Measurements from ENCODE around the gene KIAA1586.
"Not testable (repeated sequence)": the region's sequence is repeated elsewhere in the genome, so short reads cannot be mapped to it uniquely, and the experiment has no call there.

KIAA1586 gene, protein sequence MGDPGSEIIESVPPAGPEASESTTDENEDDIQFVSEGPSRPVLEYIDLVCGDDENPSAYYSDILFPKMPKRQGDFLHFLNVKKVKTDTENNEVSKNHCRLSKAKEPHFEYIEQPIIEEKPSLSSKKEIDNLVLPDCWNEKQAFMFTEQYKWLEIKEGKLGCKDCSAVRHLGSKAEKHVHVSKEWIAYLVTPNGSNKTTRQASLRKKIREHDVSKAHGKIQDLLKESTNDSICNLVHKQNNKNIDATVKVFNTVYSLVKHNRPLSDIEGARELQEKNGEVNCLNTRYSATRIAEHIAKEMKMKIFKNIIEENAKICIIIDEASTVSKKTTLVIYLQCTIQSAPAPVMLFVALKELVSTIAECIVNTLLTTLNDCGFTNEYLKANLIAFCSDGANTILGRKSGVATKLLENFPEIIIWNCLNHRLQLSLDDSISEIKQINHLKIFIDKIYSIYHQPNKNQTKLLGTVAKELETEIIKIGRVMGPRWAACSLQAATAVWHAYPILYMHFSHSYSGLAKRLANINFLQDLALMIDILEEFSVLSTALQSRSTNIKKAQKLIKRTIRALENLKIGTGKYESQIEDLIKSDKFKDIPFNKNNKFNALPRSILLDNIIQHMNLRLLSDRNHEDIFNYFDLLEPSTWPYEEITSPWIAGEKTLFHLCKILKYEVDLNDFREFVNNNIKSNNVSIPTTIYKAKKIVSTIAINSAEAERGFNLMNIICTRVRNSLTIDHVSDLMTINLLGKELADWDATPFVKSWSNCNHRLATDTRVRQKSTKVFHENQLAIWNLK

DNA sequence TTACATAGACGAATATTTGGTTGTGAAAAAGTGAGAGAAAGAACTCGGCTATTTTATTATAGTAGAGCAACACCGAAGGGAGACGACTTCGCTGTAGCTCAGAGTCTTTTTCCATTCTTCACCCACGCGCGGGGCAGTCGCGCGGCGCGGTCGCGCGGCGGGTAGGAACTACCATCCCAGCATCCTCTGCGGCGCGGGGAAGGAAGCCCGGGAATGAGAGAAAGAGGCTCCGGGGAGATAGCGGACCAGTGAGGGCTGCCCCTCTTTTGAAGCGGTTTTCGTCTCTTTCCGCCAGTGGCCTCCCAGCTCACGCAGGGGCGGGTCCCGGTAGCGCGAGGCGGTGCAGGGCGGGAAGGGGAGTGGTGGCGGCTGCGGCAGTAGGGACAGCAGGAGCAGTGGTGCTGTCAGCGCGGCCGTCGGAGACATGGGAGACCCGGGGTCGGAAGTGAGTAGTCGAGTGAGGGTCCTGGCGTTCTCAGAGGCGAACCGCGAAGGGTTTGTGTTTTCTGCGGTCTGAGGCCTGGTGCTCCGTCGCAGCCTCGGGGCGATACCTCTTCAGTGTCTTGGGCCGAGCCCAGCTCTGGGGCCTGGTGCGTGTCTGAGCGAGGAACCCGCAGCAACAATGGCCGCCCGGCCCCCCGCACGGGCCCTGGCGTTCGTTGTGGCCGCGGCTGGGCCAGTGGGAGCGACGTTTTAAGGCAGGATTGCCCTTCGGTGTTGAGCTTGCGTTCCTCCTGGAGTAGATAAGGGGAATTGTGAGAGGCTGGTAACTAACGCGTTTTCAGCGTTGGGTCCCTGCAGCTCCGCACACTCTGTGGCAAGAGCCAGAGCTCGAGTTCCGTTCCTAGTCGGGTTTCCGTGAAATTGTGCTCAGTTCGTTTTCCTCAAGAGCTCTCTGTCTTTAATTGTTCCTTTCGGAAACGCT, at the start of gene KIAA1586:
Gene KIAA1586 (plus strand): TSS at position 362 of the 925 bp plus-strand sequence. CDS start 63 bp downstream, at position 425.
- not testable (repeated sequence) for H3K27me3 ChIP-seq (ENCODE audit: insufficient read depth, low read length, poor library complexity, severe bottlenecking); H3F3A ChIP-seq (ENCODE audit: low read depth); H3K9me2 ChIP-seq (replicated peaks; ENCODE audit: low read depth, low read length); H3K9me3 ChIP-seq (ENCODE audit: insufficient read depth, low read depth, low read length)
- Histone ChIP-seq H3K4me1 (ENCODE audit: insufficient read depth, low read length, poor library complexity, severe bottlenecking) (peaks cover 34% of the 10 kb centered on the region), H3K9ac (ENCODE audit: low read depth, low read length, poor library complexity, severe bottlenecking) (peak within 1 kb of the TSS; percentile 71), H3K4me2 (ENCODE audit: low read depth, low read length, poor library complexity, severe bottlenecking) (peak within 1 kb of the TSS; percentile 72), H2AFZ (ENCODE audit: low read length) (peak within 1 kb of the TSS; percentile 79), H3K79me2 (ENCODE audit: insufficient read depth, low read length) (peaks cover 39% of the 10 kb centered on the region), H3K36me3 (ENCODE audit: insufficient read depth, low read length) (peaks cover 14% of the 10 kb centered on the region), H4K20me1 (ENCODE audit: insufficient read depth, low read length, poor library complexity, severe bottlenecking) (peaks cover 32% of the 10 kb centered on the region), H3K4me3 (ENCODE audit: low read length, poor library complexity, severe bottlenecking) (peak within 1 kb of the TSS; percentile 74)

DNA sequence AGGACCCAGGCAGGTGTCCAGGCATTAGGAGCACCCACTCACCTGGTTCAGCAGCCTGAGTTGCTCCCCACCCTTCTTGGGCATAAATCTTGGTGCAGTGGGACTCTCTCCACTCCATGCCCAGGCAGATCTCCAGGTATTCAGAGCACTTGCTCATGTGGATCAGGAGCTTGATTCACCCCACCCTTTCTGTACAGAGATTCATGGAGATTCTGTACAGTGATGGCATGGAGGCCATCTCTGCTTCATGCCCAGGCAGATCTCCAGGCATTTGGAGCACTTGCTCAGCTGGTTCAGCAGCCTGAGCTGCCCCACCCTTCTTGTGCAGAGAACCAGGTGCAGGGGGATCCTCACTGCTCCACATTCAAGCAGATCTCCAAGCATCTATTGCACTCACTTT, 47.4 kb upstream of the KIAA1586 start:
- TF ChIP-seq, protein P1, sequence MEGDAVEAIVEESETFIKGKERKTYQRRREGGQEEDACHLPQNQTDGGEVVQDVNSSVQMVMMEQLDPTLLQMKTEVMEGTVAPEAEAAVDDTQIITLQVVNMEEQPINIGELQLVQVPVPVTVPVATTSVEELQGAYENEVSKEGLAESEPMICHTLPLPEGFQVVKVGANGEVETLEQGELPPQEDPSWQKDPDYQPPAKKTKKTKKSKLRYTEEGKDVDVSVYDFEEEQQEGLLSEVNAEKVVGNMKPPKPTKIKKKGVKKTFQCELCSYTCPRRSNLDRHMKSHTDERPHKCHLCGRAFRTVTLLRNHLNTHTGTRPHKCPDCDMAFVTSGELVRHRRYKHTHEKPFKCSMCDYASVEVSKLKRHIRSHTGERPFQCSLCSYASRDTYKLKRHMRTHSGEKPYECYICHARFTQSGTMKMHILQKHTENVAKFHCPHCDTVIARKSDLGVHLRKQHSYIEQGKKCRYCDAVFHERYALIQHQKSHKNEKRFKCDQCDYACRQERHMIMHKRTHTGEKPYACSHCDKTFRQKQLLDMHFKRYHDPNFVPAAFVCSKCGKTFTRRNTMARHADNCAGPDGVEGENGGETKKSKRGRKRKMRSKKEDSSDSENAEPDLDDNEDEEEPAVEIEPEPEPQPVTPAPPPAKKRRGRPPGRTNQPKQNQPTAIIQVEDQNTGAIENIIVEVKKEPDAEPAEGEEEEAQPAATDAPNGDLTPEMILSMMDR (conservative IDR thresholded peaks at IDR 0.05; ENCODE audit: low read length), result no peak
- TF ChIP-seq EZH2phosphoT487 (IDR thresholded peaks at IDR 0.05; ENCODE audit: borderline replicate concordance), result no peak
- Histone ChIP-seq H2AFZ (ENCODE audit: low read length) (no peak overlapping the region), H3K27me3 (ENCODE audit: insufficient read depth, low read length, poor library complexity, severe bottlenecking) (no peaks in the 10 kb centered on the region), H3K9me3 (ENCODE audit: insufficient read depth, low read depth, low read length) (peaks cover 4% of the 10 kb centered on the region; the same call in 1 of the 2 replicates), H3K79me2 (ENCODE audit: insufficient read depth, low read length) (no peaks in the 10 kb centered on the region), H3K4me2 (ENCODE audit: low read depth, low read length, poor library complexity, severe bottlenecking) (no peak overlapping the region), H3K4me3 (ENCODE audit: low read length, poor library complexity, severe bottlenecking) (no peak overlapping the region), H4K20me1 (ENCODE audit: insufficient read depth, low read length, poor library complexity, severe bottlenecking) (no peaks in the 10 kb centered on the region), H3K9ac (ENCODE audit: low read depth, low read length, poor library complexity, severe bottlenecking) (no peak overlapping the region), H3K9me2 (replicated peaks; ENCODE audit: low read depth, low read length) (no peaks in the 10 kb centered on the region), H3K4me1 (ENCODE audit: insufficient read depth, low read length, poor library complexity, severe bottlenecking) (no peaks in the 10 kb centered on the region), H3K36me3 (ENCODE audit: insufficient read depth, low read length) (no peaks in the 10 kb centered on the region), H3F3A (ENCODE audit: low read depth) (no peaks in the 10 kb centered on the region)

DNA sequence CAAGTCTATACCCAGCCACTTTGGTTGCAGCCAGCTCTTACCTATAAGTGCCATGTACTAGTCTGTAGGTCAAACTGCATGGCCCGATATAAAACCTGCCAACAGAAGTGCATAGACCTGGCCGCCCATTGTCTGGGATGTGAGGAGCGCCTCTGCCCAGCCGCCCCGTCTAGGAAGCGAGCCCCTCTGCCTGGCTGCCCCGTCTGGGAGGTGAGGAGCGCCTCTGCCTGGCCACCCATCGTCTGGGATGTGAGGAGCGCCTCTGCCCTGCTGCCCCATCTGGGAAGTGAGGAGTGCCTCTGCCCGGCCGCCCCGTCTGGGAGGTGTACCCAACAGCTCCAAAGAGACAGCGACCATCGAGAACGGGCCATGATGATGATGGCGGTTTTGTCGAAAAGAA, 46.7 kb upstream of the KIAA1586 start:
- not testable (repeated sequence) for H3K4me2 ChIP-seq (ENCODE audit: low read depth, low read length, poor library complexity, severe bottlenecking); H3K9ac ChIP-seq (ENCODE audit: low read depth, low read length, poor library complexity, severe bottlenecking); H3K4me3 ChIP-seq (ENCODE audit: low read length, poor library complexity, severe bottlenecking); H3K79me2 ChIP-seq (ENCODE audit: insufficient read depth, low read length); H3K4me1 ChIP-seq (ENCODE audit: insufficient read depth, low read length, poor library complexity, severe bottlenecking); H3F3A ChIP-seq (ENCODE audit: low read depth); H3K9me3 ChIP-seq (ENCODE audit: insufficient read depth, low read depth, low read length); H2AFZ ChIP-seq (ENCODE audit: low read length); H3K27me3 ChIP-seq (ENCODE audit: insufficient read depth, low read length, poor library complexity, severe bottlenecking); H3K9me2 ChIP-seq (replicated peaks; ENCODE audit: low read depth, low read length); H4K20me1 ChIP-seq (ENCODE audit: insufficient read depth, low read length, poor library complexity, severe bottlenecking); H3K36me3 ChIP-seq (ENCODE audit: insufficient read depth, low read length)
